Skeletal muscle cell (primary cell): ENCODE data around the gene PRELP.

Experiments used
- DNase-seq: peaks from one replicate; pipeline ENCODE4 v3.0.0-alpha.2; 2010; ENCODE audit warnings: low read depth
- H3K4me3 ChIP-seq: 2 replicates; pipeline ENCODE4 v1.5.1; 2011; ENCODE audit warnings: low read depth, mild to moderate bottlenecking, control low read depth, low read length, moderate library complexity

Gene PRELP

DNA sequence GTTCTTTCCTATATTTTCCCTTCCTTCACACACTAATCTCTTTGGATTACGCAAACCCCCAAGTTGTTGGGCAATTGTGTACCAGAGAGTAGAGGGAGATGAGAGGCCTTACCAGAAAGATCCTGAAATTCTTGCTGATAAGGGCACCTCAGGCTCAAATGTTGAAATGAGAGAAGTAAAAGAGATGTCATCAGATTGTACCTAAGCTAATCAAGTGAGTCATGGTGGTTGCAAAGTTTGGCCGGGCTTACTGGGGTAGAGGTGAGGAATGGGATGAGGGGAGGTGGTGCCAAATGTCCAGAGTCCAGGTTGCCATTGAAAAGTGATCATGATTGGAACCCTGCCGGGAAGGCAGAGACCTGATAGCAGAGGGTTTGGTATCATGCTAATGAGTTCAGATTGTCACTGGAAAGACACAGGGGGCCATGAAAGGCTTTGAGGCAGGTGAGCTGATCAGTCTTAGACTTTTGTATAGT lies 61.4 kb downstream of the PRELP start:
- H3K4me3 ChIP-seq, result no peak overlapping the region
- DNase-seq, result no peak

DNA sequence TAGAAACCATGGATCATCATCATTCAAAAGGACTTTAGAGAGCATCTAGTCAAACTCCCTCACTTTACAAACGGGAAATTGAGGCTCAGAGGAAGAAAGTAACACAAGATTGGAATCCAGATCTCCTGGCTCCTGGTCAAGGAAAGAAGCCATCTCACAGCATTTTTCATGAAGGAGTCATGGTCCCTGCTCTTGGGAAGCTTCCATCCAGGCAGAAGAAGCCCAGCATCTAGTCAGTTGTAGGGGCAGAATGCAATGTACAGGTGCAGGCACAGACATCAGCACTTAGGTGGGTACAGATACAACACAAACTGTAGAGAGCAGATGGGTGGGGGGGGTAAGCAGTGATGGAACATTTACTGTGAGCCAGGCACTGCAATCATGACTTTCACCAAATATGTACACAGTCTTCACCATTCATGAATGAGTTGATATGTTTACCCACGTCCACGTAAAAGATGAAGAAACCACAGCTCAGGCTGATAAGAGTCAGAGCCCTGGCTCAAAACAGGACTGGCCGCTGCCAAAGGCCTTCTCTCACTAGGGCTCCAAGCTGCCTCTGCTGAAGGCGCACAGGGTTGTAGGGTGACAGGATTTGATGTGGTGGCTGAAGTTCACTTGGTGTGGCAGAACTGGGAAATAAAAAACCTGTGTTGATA lies 62.3 kb downstream of the PRELP start:
- DNase-seq, result no peak
- no peak overlapping the region for H3K4me3 ChIP-seq

DNA sequence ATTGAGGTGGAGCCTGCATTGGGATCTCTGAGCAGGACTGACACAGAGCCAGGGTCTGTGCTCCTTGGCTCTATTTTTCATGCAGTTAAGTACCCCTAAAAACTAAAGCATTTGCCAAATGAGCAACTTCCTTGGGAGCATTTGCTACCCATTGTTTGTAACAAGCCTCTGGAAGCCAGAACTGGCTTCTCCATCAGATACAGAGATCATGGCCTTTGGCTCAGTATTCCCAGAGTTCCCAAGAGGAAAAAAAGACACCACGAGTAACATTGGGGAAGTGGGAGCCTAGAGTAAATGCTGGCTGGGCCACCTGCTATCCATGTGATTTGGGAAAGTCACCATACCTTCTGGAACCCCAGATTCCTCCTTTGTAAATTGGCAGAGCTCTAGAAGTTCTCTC lies 63.1 kb downstream of the PRELP start:
- no peak for DNase-seq
- H3K4me3 ChIP-seq, result no peak overlapping the region

DNA sequence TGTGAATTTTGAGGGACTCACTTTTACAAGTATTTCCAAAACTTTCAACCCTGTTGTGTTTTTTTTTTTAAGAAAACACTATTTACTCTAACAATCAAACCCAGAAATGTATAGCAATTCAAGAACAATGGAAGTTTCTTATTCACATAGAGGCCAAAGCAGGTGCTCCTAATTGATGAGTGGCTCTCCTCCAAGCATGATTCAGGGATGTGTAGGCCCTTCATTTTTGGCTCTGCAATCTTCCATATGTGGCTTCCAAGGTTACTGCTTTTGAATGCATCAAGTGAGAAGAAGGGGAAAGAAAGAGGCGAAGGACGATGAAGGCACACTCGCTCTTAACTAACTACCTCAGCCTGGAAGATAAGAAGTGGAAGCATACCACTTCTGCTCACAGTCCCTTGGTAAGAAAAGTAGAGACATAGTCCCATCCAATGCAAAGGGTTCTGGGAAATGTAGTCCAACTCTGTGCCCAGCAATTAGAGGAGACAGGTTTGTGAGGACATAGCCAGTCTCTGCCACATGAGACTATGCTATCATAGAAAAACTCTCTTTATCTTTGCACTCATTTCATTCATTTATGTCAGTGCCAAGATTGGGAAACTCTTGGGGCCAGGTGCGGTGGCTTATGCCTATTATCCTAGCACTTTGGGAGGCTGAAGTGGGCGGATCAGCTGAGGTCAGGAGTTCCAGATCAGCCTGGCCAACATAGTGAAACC lies 64.4 kb downstream of the PRELP start:
- H3K4me3 ChIP-seq, result no peak overlapping the region
- no peak for DNase-seq
